H9 (cell line): ENCODE data around the gene ASTL. TPM values are rescaled to one million over a fixed set of nuclear protein-coding genes. Genes with fewer than 3 reads are reported as not detected.

Source experiments
- DNase-seq: peaks from one replicate; pipeline ENCODE4 v3.0.0-alpha.2; 2017
- H2AFZ ChIP-seq: one replicate; pipeline ENCODE4 v1.6.1; 2013; ENCODE audit warnings: mild to moderate bottlenecking, low read length, control low read depth, moderate library complexity
- H2AK5ac ChIP-seq: 2 replicates; pipeline ENCODE4 v1.6.1; 2013; ENCODE audit warnings: low read length, control low read depth, mixed read lengths; ENCODE audit not compliant: insufficient read length
- H2BK120ac ChIP-seq: one replicate; pipeline ENCODE4 v1.6.1; 2013; ENCODE audit warnings: low read depth, mild to moderate bottlenecking, low read length, control low read depth, inconsistent platforms; ENCODE audit not compliant: poor library complexity, severe bottlenecking
- H2BK12ac ChIP-seq: 2 replicates; pipeline ENCODE4 v1.6.1; 2013; ENCODE audit warnings: low read length, control low read depth, mixed read lengths, low read depth; ENCODE audit not compliant: insufficient read length
- H2BK15ac ChIP-seq: 2 replicates; pipeline ENCODE4 v1.6.1; 2013; ENCODE audit warnings: low read depth, low read length, control low read depth
- H2BK20ac ChIP-seq: one replicate; pipeline ENCODE4 v1.6.1; 2013; ENCODE audit warnings: low read depth, mild to moderate bottlenecking, low read length, control low read depth, inconsistent platforms; ENCODE audit not compliant: poor library complexity, severe bottlenecking
- H2BK5ac ChIP-seq: 2 replicates; pipeline ENCODE4 v1.6.1; 2013; ENCODE audit warnings: low read length, control low read depth, mixed read lengths; ENCODE audit not compliant: insufficient read length
- H3K14ac ChIP-seq: 2 replicates; pipeline ENCODE4 v1.6.1; 2013; ENCODE audit warnings: low read length, control low read depth; ENCODE audit not compliant: insufficient read depth
- H3K18ac ChIP-seq: 2 replicates; pipeline ENCODE4 v1.6.1; 2013; ENCODE audit warnings: low read depth, mild to moderate bottlenecking, mixed read lengths, low read length, control low read depth; ENCODE audit not compliant: insufficient read length
- H3K23ac ChIP-seq: 2 replicates; pipeline ENCODE4 v1.6.1; 2013; ENCODE audit warnings: low read length, control low read depth, mixed read lengths, low read depth; ENCODE audit not compliant: insufficient read length
- H3K23me2 ChIP-seq: 2 replicates; pipeline ENCODE4 v1.6.1; 2013; ENCODE audit warnings: low read depth, mild to moderate bottlenecking, mixed read lengths, low read length, control low read depth; ENCODE audit not compliant: insufficient read length, poor library complexity, severe bottlenecking
- H3K27ac ChIP-seq: 2 replicates; pipeline ENCODE4 v1.5.1; 2013; ENCODE audit warnings: low read length, control low read depth, mixed read lengths, low read depth; ENCODE audit not compliant: insufficient read length
- H3K27me3 ChIP-seq: 2 replicates; pipeline ENCODE4 v1.6.1; 2013; ENCODE audit warnings: low read length, control low read depth, inconsistent platforms; ENCODE audit not compliant: insufficient read depth
- H3K4ac ChIP-seq: 2 replicates; pipeline ENCODE4 v1.6.1; 2013; ENCODE audit warnings: low read depth, mild to moderate bottlenecking, control low read depth, inconsistent platforms, low read length, moderate library complexity
- H3K4me1 ChIP-seq: 2 replicates; pipeline ENCODE4 v1.6.1; 2013; ENCODE audit warnings: low read length, control low read depth, inconsistent platforms; ENCODE audit not compliant: insufficient read depth
- H3K4me2 ChIP-seq: 2 replicates; pipeline ENCODE4 v1.6.1; 2013; ENCODE audit warnings: low read length, control low read depth, mixed read lengths; ENCODE audit not compliant: insufficient read length, insufficient read depth
- H3K56ac ChIP-seq: 2 replicates; pipeline ENCODE4 v1.6.1; 2013; ENCODE audit warnings: low read depth, mild to moderate bottlenecking, mixed read lengths, low read length, control low read depth; ENCODE audit not compliant: insufficient read length
- H3K79me1 ChIP-seq: 2 replicates; pipeline ENCODE4 v1.6.1; 2013; ENCODE audit warnings: low read depth, mild to moderate bottlenecking, moderate library complexity, low read length, control low read depth, inconsistent platforms; ENCODE audit not compliant: insufficient read depth, poor library complexity, severe bottlenecking
- H3K79me2 ChIP-seq: 2 replicates; pipeline ENCODE4 v1.6.1; 2013; ENCODE audit warnings: low read length, control low read depth, inconsistent platforms; ENCODE audit not compliant: insufficient read depth
- H3K9ac ChIP-seq: 2 replicates; pipeline ENCODE4 v1.6.1; 2013; ENCODE audit warnings: low read length, control low read depth, mixed read lengths; ENCODE audit not compliant: insufficient read length; ENCODE audit errors: extremely low read depth
- H3K9me3 ChIP-seq: one replicate; pipeline ENCODE4 v1.6.1; 2013; ENCODE audit warnings: low read depth, low read length, inconsistent platforms; ENCODE audit not compliant: control insufficient read depth
- H3T11ph ChIP-seq: one replicate; pipeline ENCODE4 v1.6.1; 2013; ENCODE audit warnings: mild to moderate bottlenecking, low read length, control low read depth, inconsistent platforms
- H4K20me1 ChIP-seq: one replicate; pipeline ENCODE4 v1.6.1; 2013; ENCODE audit not compliant: control insufficient read depth, insufficient read length, insufficient read depth
- H4K5ac ChIP-seq: 2 replicates; pipeline ENCODE4 v1.6.1; 2013; ENCODE audit warnings: low read depth, mild to moderate bottlenecking, mixed read lengths, low read length, control low read depth; ENCODE audit not compliant: insufficient read length
- H4K8ac ChIP-seq: replicated peaks from 2 replicates; pipeline ENCODE4 v1.6.1; 2013; ENCODE audit warnings: low read length, control low read depth, mixed read lengths, low read depth; ENCODE audit not compliant: insufficient read length
- H4K91ac ChIP-seq: 2 replicates; pipeline ENCODE4 v1.6.1; 2013; ENCODE audit warnings: low read depth, mild to moderate bottlenecking, moderate library complexity, mixed read lengths, low read length, control low read depth; ENCODE audit not compliant: insufficient read length
- H3K27ac Mint-ChIP-seq, 3 experiments: 2 replicates in 2 of 3; 3 replicates in 1 of 3; pipeline ENCODE4 v1.8.0; 2020 to 2021; ENCODE audit warnings: mixed read lengths in 3 of 3, mild to moderate bottlenecking in 1 of 3, moderate library complexity in 1 of 3
- H3K27me3 Mint-ChIP-seq: 2 replicates; pipeline ENCODE4 v1.8.0; 2021; ENCODE audit warnings: low read depth, mild to moderate bottlenecking, moderate library complexity, mixed read lengths
- H3K36me3 Mint-ChIP-seq, 3 experiments: 2 replicates in 2 of 3; 3 replicates in 1 of 3; pipeline ENCODE4 v1.8.0; 2020 to 2021; ENCODE audit warnings: low read depth in 3 of 3, mixed read lengths in 3 of 3; ENCODE audit not compliant: insufficient read depth in 1 of 3
- H3K4me1 Mint-ChIP-seq, 2 experiments: 2 replicates each; pipeline ENCODE4 v1.8.0; 2020; ENCODE audit warnings: mixed read lengths in 2 of 2
- H3K4me3 Mint-ChIP-seq, 2 experiments: 2 replicates in 1 of 2; 3 replicates in 1 of 2; pipeline ENCODE4 v1.8.0; 2020 to 2021; ENCODE audit warnings: mild to moderate bottlenecking in 2 of 2, mixed read lengths in 2 of 2, moderate library complexity in 1 of 2
- H3K9me3 Mint-ChIP-seq, 2 experiments: 2 replicates in 1 of 2; 3 replicates in 1 of 2; pipeline ENCODE4 v1.8.0; 2020; ENCODE audit warnings: mild to moderate bottlenecking in 2 of 2, mixed read lengths in 2 of 2, moderate library complexity in 1 of 2
- CTCF ChIP-seq: fragments of 200-600 bp; sonication (generic); conservative IDR thresholded peaks from 3 replicates; pipeline ENCODE4 v1.8.0; 2021; ENCODE audit warnings: antibody characterized with exemption, mild to moderate bottlenecking
- WGBS: extraction: QIAGEN DNeasy Blood & Tissue Kit; methylation state at CpG from one replicate; pipeline ENCODE4 v1.1.7; 2013; ENCODE audit warnings: missing lambda C conversion rate, low lambda C conversion rate, mixed read lengths; ENCODE audit not compliant: insufficient read length; ENCODE audit errors: extremely low coverage; 5-methylcytosine and 5-hydroxymethylcytosine counted together
- total RNA-seq: library from RNA; stranded (reverse); gene quantifications from 2 replicates; pipeline ENCODE4 v1.2.1, GENCODE V29; 2021

The ASTL gene
- total RNA-seq, 1 experiment from 2014 or later: 0.81 TPM

DNA sequence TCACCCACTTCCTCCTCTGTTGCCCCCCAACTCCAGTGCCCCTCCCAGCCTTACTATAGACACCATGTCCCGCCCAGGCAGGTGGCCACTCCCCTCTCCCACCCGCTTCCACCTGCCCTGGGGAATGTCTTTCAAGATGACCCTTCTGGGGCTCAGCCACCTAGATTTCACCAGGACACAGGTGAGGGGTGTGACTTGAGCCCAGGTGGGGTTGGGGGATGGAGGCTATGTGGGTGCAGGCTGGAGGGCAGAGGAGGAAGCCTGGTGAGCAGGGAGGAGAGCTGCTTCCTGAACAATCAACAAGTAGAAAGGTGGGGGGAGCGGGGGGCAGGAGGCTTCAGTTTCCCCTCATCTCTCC is 30.6 kb downstream of the ASTL start:
- Mint-ChIP-seq H3K9me3 (peaks cover 9 to 11% of the 10 kb centered on the region in 2 experiments), H3K4me3 (no peak overlapping the region; a peak in 1 of 5 replicates)
- H3K4me2 ChIP-seq: no peak overlapping the region

More for the DNA sequence above, 30.6 kb downstream of the ASTL start:
- Histone ChIP-seq H3T11ph (no peak overlapping the region), H3K23ac (no peak overlapping the region), H2BK5ac (no peak overlapping the region), H4K91ac (no peak overlapping the region), H3K79me2 (no peaks in the 10 kb centered on the region), H2BK15ac (no peak overlapping the region), H4K8ac (no peak overlapping the region), H3K9me3 (no peaks in the 10 kb centered on the region), H3K18ac (no peak overlapping the region), H3K14ac (no peak overlapping the region), H3K9ac (no peak overlapping the region), H2BK12ac (no peak overlapping the region), H3K27ac (no peak overlapping the region), H3K4me1 (peaks cover 6% of the 10 kb centered on the region; the same call in 1 of the 2 replicates), H3K4ac (no peak overlapping the region), H3K56ac (no peak overlapping the region), H3K27me3 (no peaks in the 10 kb centered on the region), H2AFZ (no peak overlapping the region), H2BK120ac (no peak overlapping the region), H2BK20ac (no peak overlapping the region), H4K5ac (no peak overlapping the region), H4K20me1 (no peaks in the 10 kb centered on the region), H3K23me2 (no peaks in the 10 kb centered on the region), H2AK5ac (no peak overlapping the region), H3K79me1 (no peaks in the 10 kb centered on the region)
- no peak for TF ChIP-seq CTCF
- no CpG with 5 or more reads among the region's 3 CpGs for WGBS
- Mint-ChIP-seq H3K36me3 (peaks cover 5 to 8% (median 7%) of the 10 kb centered on the region in 3 experiments; a peak in 5 of 7 replicates), H3K27ac (0 out of 7 replicates have a peak overlapping the region, but pooled peaks of 1 of the 3 experiments have one; percentile 82), H3K4me1 (peaks cover 26 to 35% of the 10 kb centered on the region in 2 experiments), H3K27me3 (peaks cover 6% of the 10 kb centered on the region)
- DNase-seq: no peak
